ENCODE measurements around the gene LGALS1.

GRCh38 chr22:37696657-37697537, 21.5 kb downstream of the LGALS1 start, which contains the start of gene TRIOBP:
- TF ChIP-seq CTCF (IDR thresholded peaks at IDR 0.05) (peak; percentile 21 to 59 (median 54)), POLR2A (IDR thresholded peaks at IDR 0.05) (peak in 1 of 2 donors; percentile 75)

All from adrenal gland (tissue), 5 donors.